HL-60 (cell line): ENCODE measurements around the gene HOXB3.

Source experiments
- DNase-seq, 2 experiments: peaks; one replicate each; pipeline ENCODE4 v3.0.0-alpha.2; 2010 to 2020; ENCODE audit warnings: low read depth in 1 of 2, low spot score in 1 of 2
- H3K27ac ChIP-seq: fragments of 250-450 bp; sonication (Bioruptor Pico); replicated peaks from 2 replicates; pipeline ENCODE4 v1.5.1; 2020; ENCODE audit warnings: mild to moderate bottlenecking, moderate library complexity
- H3K27me3 ChIP-seq: fragments of 250-450 bp; sonication (Bioruptor Pico); 2 replicates; pipeline ENCODE4 v1.5.1; 2021; ENCODE audit warnings: mild to moderate bottlenecking, moderate library complexity; ENCODE audit not compliant: insufficient read depth, poor library complexity, severe bottlenecking
- H3K4me3 ChIP-seq: replicated peaks from 2 replicates; pipeline ENCODE4 v1.5.1; 2011; ENCODE audit warnings: mild to moderate bottlenecking, control low read depth, low read length; ENCODE audit not compliant: insufficient read depth
- GABPA ChIP-seq: IDR thresholded peaks from 2 replicates; pipeline ENCODE4 v1.6.1; 2012; ENCODE audit warnings: low read depth
- POLR2AphosphoS5 ChIP-seq: IDR thresholded peaks from 2 replicates; pipeline ENCODE4 v1.6.1; 2012; ENCODE audit warnings: low read depth
- SPI1 ChIP-seq: IDR thresholded peaks from 2 replicates; pipeline ENCODE4 v1.6.1; 2012; ENCODE audit warnings: low read depth, mild to moderate bottlenecking, borderline replicate concordance
- TF ChIP-seq, protein P1 (sequence below): IDR thresholded peaks from one replicate; pipeline ENCODE4 v1.5.1; 2011; ENCODE audit warnings: low read length, control low read depth, inconsistent platforms; ENCODE audit not compliant: insufficient read depth
- TF ChIP-seq, protein P2 (sequence below): IDR thresholded peaks from 2 replicates; pipeline ENCODE4 v1.6.1; 2012; ENCODE audit warnings: low read depth; ENCODE audit not compliant: insufficient replicate concordance

Gene HOXB3

DNA sequence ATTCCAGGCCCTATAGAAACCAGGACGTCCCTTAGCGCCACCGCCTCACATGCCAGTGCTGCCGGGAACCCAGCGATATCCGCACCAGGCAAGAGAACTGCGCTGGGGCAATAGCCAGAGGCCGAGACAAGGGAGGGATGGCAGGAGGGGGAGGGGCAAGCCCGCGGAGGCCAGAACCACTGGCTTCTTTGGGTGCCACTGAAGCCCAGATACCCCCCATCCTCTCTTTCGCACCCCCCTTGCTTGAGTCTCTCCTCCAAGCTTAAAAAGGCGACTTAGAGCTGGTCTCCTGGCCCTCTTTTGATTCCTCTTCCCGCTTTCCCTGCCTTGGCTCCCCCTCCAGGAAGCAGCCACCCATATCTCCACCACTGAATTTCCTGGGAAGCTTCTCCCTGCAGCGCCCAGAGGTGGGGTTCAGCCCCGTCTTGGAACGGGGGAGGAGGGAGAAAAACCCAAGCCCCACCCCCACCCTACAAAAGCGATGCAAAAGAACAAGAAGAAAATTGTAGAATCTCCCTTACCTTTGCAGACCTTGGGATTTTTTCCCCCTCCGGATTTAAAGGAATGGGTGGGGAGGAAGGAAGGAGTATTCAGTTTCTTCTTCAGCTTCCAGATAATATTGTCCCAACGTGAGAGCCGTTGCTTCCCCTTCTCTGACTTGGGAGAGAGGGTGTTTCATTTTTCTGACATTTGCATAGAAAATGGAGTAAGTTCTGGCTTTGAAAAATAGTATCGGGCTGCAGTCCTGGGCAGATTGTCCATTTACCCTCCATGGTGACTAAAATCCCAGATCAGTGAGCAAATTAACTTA lies 14.1 kb upstream of the HOXB3 start:
- no peak for DNase-seq
- Histone ChIP-seq H3K27ac (no peak overlapping the region), H3K4me3 (no peak overlapping the region), H3K27me3 (peaks cover 69% of the 10 kb centered on the region)
- TF ChIP-seq GABPA, result no peak
- TF ChIP-seq, protein P1, sequence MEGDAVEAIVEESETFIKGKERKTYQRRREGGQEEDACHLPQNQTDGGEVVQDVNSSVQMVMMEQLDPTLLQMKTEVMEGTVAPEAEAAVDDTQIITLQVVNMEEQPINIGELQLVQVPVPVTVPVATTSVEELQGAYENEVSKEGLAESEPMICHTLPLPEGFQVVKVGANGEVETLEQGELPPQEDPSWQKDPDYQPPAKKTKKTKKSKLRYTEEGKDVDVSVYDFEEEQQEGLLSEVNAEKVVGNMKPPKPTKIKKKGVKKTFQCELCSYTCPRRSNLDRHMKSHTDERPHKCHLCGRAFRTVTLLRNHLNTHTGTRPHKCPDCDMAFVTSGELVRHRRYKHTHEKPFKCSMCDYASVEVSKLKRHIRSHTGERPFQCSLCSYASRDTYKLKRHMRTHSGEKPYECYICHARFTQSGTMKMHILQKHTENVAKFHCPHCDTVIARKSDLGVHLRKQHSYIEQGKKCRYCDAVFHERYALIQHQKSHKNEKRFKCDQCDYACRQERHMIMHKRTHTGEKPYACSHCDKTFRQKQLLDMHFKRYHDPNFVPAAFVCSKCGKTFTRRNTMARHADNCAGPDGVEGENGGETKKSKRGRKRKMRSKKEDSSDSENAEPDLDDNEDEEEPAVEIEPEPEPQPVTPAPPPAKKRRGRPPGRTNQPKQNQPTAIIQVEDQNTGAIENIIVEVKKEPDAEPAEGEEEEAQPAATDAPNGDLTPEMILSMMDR, result no peak
- TF ChIP-seq, protein P2, sequence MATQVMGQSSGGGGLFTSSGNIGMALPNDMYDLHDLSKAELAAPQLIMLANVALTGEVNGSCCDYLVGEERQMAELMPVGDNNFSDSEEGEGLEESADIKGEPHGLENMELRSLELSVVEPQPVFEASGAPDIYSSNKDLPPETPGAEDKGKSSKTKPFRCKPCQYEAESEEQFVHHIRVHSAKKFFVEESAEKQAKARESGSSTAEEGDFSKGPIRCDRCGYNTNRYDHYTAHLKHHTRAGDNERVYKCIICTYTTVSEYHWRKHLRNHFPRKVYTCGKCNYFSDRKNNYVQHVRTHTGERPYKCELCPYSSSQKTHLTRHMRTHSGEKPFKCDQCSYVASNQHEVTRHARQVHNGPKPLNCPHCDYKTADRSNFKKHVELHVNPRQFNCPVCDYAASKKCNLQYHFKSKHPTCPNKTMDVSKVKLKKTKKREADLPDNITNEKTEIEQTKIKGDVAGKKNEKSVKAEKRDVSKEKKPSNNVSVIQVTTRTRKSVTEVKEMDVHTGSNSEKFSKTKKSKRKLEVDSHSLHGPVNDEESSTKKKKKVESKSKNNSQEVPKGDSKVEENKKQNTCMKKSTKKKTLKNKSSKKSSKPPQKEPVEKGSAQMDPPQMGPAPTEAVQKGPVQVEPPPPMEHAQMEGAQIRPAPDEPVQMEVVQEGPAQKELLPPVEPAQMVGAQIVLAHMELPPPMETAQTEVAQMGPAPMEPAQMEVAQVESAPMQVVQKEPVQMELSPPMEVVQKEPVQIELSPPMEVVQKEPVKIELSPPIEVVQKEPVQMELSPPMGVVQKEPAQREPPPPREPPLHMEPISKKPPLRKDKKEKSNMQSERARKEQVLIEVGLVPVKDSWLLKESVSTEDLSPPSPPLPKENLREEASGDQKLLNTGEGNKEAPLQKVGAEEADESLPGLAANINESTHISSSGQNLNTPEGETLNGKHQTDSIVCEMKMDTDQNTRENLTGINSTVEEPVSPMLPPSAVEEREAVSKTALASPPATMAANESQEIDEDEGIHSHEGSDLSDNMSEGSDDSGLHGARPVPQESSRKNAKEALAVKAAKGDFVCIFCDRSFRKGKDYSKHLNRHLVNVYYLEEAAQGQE, result no peak
- TF ChIP-seq SPI1, result no peak
- no peak for TF ChIP-seq POLR2AphosphoS5

DNA sequence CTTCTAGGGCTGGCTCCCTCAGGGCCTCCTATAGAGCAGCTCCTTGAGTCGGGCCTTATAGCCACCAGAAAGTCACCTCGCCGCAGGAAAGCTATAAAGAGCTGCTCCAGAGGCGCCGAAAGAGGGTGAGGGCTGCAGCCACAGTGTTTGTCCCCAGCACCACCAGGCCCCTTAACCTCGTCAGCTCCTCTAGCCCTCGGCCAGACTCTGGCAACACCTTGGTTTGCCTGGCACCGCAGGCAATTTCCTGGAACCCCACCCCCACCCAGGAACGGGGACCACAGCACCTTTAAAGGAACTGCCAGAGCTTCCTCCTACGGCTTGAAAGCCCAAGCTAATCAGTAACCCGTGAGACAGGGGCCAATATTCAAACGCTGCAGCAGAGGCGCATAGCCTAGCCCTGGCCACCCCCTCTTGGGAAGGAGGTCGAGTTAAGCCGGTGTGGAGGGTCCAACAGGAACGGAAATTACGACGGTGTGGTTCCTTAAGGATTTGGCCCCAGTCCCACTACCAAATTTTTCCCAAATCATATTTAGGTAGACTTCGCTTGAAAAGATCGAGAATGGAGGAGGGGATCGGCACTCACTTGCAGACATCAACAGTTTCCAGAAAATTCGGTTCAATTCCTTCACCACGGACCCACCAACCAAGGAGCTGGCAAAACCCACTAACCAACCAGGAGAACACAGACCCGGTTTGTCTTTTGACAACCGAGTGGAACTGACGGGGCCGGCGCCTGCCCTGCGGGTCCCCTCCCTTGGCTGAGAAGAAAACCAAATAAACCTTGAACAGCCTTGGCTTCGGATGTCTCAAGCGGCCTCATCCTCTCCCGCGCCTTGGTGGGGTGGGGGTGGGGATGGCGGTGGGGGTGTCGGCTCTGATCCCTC lies 11.7 kb upstream of the HOXB3 start:
- Histone ChIP-seq H3K4me3 (no peak overlapping the region), H3K27me3 (peaks cover 87% of the 10 kb centered on the region), H3K27ac (no peak overlapping the region)
- TF ChIP-seq, protein P2, result no peak
- TF ChIP-seq SPI1, result no peak
- DNase-seq, result no peak

- DNase-seq, result no peak
- H3K4me3 ChIP-seq, result no peak overlapping the region
- TF ChIP-seq GABPA (no peak), SPI1 (no peak)
- TF ChIP-seq, protein P1, result no peak
- H3K27me3 ChIP-seq, result peaks cover 90% of the 10 kb centered on the region
- no peak overlapping the region for H3K27ac ChIP-seq
Observed at GRCh38 chr17:48601207-48601538, 11.1 kb upstream of the HOXB3 start.
